Transverse colon (tissue), 4 donors: ENCODE measurements around the gene CNTFR. TPM values are rescaled to one million over a fixed set of nuclear protein-coding genes. Genes with fewer than 3 reads are reported as not detected.

Source experiments
- DNase-seq: peaks from one replicate; pipeline ENCODE4 v3.0.0-alpha.2; 2019
- H3K27ac ChIP-seq, 4 donors: fragments of 200-600 bp; sonication (generic); 2 replicates each; pipeline ENCODE4 v1.5.1; 2016 to 2018; ENCODE audit warnings: inconsistent platforms in 4 of 4
- H3K27me3 ChIP-seq: fragments of 200-600 bp; sonication (generic); 2 replicates; pipeline ENCODE4 v1.5.1; 2017; ENCODE audit warnings: inconsistent platforms
- H3K36me3 ChIP-seq, 4 donors: fragments of 200-600 bp; sonication (generic); 2 replicates each; pipeline ENCODE4 v1.5.1; 2017 to 2019; ENCODE audit warnings: inconsistent platforms in 4 of 4
- H3K4me1 ChIP-seq, 4 donors: fragments of 200-600 bp; sonication (generic); 2 replicates each; pipeline ENCODE4 v1.5.1; 2017 to 2020; ENCODE audit warnings: inconsistent platforms in 4 of 4
- H3K4me3 ChIP-seq, 4 donors: fragments of 200-600 bp; sonication (generic); 1 replicate in 1 of 4; 2 replicates in 3 of 4; pipeline versions ENCODE4 v1.5.1 to v1.6.1; 2017 to 2019; ENCODE audit warnings: inconsistent platforms in 4 of 4
- H3K9me3 ChIP-seq, 2 donors: fragments of 200-600 bp; sonication (generic); 2 replicates each; pipeline ENCODE4 v1.5.1; 2017 to 2019; ENCODE audit warnings: inconsistent platforms in 2 of 2
- EP300 ChIP-seq: sonication (generic); formaldehyde crosslinking; IDR thresholded peaks from one replicate; pipeline ENCODE4 v1.6.1; 2017; ENCODE audit warnings: antibody characterized with exemption, low read depth
- POLR2A ChIP-seq: fragments of 450-650 bp; IDR thresholded peaks from one replicate; pipeline ENCODE4 v1.6.1; 2016; ENCODE audit warnings: antibody characterized with exemption, mild to moderate bottlenecking, moderate library complexity
- POLR2AphosphoS5 ChIP-seq, 3 donors: sonication (generic); formaldehyde crosslinking; IDR thresholded peaks; one replicate each; pipeline ENCODE4 v1.6.1; 2016; ENCODE audit warnings: antibody characterized with exemption in 3 of 3
- WGBS, 2 donors: methylation state at CpG; one replicate each; pipeline ENCODE4 v1.1.5; 2018; ENCODE audit warnings: low coverage in 1 of 2; 5-methylcytosine and 5-hydroxymethylcytosine counted together
- in situ Hi-C, 4 donors: fragments of 200-750 bp; cut with MboI; loops; one replicate each; pipeline versions ENCODE4 v1.15.0 to v1.15.1; 2017; ENCODE audit warnings: low sequenced_read_pairs in 3 of 4, low pct_ligation_motif_present in 1 of 4, low pct_unique_long_range_greater_than_20kb in 1 of 4
- intact Hi-C: fragments of 100-400 bp; cut with DNase I; formaldehyde crosslinking; loops from one replicate; pipeline ENCODE4 v1.15.1; 2023; ENCODE audit warnings: low total_unique reads
- total RNA-seq, 4 donors: library from RNA; depleted of rRNA; stranded (reverse); fragments of >200 nt; gene quantifications; one replicate each; pipeline ENCODE4 v1.1.0, GENCODE V29; 2016
- TF ChIP-seq, protein P1 (sequence below), 5 experiments: fragments of 200-600 bp in 3 of 5; fragments of 450-650 bp in 2 of 5; sonication (generic) in 3 of 5; IDR thresholded peaks; 1 replicate in 2 of 5; 2 replicates in 3 of 5; pipeline ENCODE4 v1.5.1; 2016 to 2017; ENCODE audit warnings: antibody characterized with exemption in 5 of 5, inconsistent platforms in 3 of 5, mild to moderate bottlenecking in 2 of 5, moderate library complexity in 1 of 5

Gene CNTFR
- total RNA-seq, 4 donors from 2014 or later: 5.2 to 59.1 (median 6.8) TPM

DNA sequence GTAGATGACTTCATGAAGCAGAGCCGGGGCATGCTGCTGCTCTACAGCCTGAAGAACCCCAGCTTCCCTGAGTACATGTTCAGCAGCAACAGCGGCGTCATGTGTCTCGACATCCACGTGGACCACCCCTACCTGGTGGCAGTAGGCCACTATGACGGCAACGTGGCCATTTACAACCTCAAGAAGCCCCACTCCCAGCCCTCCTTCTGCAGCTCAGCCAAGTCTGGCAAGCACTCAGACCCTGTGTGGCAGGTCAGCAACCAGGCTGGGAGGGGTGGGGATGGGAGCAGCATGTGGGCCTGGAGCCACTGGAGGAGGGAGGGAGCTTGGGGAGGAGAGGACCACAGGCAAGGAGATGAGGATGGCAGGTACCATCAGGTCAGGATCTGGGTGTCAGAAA lies 82.9 kb downstream of the CNTFR start:
- no peak overlapping the region for H3K27ac ChIP-seq
- no peak overlapping the region for H3K4me3 ChIP-seq
- H3K9me3 ChIP-seq: no peaks in the 10 kb centered on the region
- DNase-seq: no peak
- no peaks in the 10 kb centered on the region for H3K36me3 ChIP-seq
- H3K27me3 ChIP-seq: no peaks in the 10 kb centered on the region
- intact Hi-C loops: loop anchor here (10.0 kb wide), 1 partner anchor 78 kb away; the partner anchor contains the start of gene CNTFR
- in situ Hi-C loops: no loop called here
- WGBS, 2 donors: 78% methylated on average over 7 of the region's 7 CpGs; no CpG with 5 or more reads in 1 of the 2 donors
- TF ChIP-seq POLR2AphosphoS5 (IDR thresholded peaks at IDR 0.05): no peak
- no peak for TF ChIP-seq POLR2A
- TF ChIP-seq, protein P1, sequence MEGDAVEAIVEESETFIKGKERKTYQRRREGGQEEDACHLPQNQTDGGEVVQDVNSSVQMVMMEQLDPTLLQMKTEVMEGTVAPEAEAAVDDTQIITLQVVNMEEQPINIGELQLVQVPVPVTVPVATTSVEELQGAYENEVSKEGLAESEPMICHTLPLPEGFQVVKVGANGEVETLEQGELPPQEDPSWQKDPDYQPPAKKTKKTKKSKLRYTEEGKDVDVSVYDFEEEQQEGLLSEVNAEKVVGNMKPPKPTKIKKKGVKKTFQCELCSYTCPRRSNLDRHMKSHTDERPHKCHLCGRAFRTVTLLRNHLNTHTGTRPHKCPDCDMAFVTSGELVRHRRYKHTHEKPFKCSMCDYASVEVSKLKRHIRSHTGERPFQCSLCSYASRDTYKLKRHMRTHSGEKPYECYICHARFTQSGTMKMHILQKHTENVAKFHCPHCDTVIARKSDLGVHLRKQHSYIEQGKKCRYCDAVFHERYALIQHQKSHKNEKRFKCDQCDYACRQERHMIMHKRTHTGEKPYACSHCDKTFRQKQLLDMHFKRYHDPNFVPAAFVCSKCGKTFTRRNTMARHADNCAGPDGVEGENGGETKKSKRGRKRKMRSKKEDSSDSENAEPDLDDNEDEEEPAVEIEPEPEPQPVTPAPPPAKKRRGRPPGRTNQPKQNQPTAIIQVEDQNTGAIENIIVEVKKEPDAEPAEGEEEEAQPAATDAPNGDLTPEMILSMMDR (IDR thresholded peaks at IDR 0.05): no peak
- TF ChIP-seq EP300: no peak
- H3K4me1 ChIP-seq: peaks cover 0 to 12% (median 6%) of the 10 kb centered on the region in 4 donors

DNA sequence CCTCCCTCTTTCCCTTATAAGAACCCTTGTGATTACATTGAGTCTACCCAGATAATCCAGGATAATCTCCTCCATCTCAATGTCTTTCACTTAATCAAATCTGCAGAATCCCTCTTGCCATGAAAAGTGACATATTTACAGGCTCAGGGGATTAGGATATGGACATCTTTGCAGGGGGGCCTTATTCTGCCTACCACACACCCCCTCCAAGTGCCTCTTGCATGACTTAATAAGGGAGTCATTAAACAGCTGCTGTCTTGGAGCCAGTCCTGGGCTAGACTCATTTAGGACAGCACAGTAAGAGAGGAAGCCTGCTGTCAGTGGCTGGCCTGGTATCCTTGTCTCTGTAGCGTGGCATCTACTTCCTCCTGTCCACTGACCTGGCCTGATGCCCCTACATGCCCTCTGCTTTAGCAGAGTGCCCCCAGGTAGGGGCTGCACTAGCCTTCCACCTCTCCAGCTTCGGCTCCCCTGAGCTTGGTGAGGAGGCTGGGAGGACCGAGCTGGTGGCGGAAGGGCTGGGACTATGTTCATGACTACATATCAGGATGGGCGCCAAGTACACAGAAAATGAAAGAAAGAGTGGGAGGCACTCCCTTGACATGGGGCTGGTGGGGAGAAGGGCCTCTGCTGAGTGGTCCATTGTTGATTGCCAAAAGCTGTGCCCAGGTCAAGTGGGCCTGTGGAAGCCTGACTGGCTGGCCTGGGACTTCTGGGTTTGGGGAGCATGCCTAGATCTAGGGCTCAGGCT lies 84.0 kb downstream of the CNTFR start:
- no peak for DNase-seq
- WGBS, 2 donors: 77 to 80% methylated on average over 4 to 5 of the region's 5 CpGs
- no peak for TF ChIP-seq POLR2A
- no peak for TF ChIP-seq POLR2AphosphoS5 (IDR thresholded peaks at IDR 0.05)
- TF ChIP-seq EP300: no peak
- TF ChIP-seq, protein P1 (IDR thresholded peaks at IDR 0.05): no peak
- no peaks in the 10 kb centered on the region for H3K9me3 ChIP-seq
- intact Hi-C loops: loop anchor here (10.0 kb wide), 1 partner anchor 79 kb away; the partner anchor contains the start of gene CNTFR
- no peak overlapping the region for H3K4me3 ChIP-seq
- H3K27me3 ChIP-seq: no peaks in the 10 kb centered on the region
- in situ Hi-C loops: no loop called here
- H3K27ac ChIP-seq: no peak overlapping the region
- H3K36me3 ChIP-seq: no peaks in the 10 kb centered on the region
- H3K4me1 ChIP-seq: peaks cover 0 to 11% (median 4%) of the 10 kb centered on the region in 4 donors

DNA sequence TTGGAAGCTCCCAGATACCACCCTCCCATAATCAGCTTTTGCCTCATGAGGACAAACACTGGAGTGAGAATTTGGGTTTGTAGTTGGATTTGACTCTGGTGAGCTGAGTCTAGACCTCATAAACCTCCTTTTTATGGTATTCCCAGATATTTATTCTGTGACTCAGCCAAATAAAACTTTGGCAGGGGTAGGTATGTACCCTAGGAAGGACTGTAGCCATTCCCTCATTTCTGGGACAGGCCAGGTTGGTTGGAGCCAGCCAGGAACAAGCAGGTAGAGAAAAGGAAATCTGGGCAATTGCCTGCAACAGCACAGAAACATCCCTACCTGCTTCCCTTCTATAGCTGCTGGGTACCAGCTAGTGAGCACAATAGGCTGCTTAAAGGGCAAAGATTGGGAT lies 86.1 kb downstream of the CNTFR start:
- Histone ChIP-seq H3K27ac (no peak overlapping the region), H3K4me1 (peaks cover 0 to 11% (median 4%) of the 10 kb centered on the region in 4 donors), H3K4me3 (no peak overlapping the region), H3K27me3 (no peaks in the 10 kb centered on the region), H3K9me3 (no peaks in the 10 kb centered on the region), H3K36me3 (no peaks in the 10 kb centered on the region)
- intact Hi-C loops (loop anchor here (5.0 to 10.0 kb wide), 2 partner anchors 81 to 101 kb away; partner anchors contain the start of gene CNTFR), in situ Hi-C loops (loop anchor here in 1 of 4 donors (5.0 kb wide), 1 partner anchor 66 kb away; no protein-coding TSS in a partner anchor)
- no peak for DNase-seq
- TF ChIP-seq POLR2A (no peak), POLR2AphosphoS5 (IDR thresholded peaks at IDR 0.05) (no peak), EP300 (no peak)
- TF ChIP-seq, protein P1 (IDR thresholded peaks at IDR 0.05): no peak

DNA sequence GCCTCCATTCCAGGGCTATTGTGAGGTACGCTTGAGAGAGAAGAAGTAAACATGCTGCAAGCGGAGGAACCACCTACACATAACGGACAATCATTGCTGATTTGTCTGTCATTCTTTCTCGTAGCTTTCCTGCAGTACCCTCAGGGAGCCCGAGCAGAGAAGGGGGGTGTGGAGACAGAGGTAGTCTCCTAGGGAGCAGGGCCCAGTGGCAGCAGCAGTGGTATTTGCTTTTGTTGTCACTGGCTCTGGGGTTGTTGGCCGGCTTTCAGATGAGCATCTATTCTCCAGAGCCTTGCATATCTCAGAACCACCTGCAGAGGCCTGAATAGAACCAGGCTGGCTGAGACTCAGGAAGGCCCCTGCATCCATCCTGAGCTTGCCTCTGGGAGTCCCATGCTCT lies 86.6 kb downstream of the CNTFR start:
- no peaks in the 10 kb centered on the region for H3K27me3 ChIP-seq
- in situ Hi-C loops (loop anchor here in 1 of 4 donors (5.0 kb wide), 1 partner anchor 66 kb away; no protein-coding TSS in a partner anchor), intact Hi-C loops (loop anchor here (5.0 to 10.0 kb wide), 2 partner anchors 82 to 101 kb away; partner anchors contain the start of gene CNTFR)
- H3K4me3 ChIP-seq: no peak overlapping the region
- no peaks in the 10 kb centered on the region for H3K36me3 ChIP-seq
- H3K9me3 ChIP-seq: no peaks in the 10 kb centered on the region
- H3K27ac ChIP-seq: no peak overlapping the region
- H3K4me1 ChIP-seq: peaks cover 0 to 11% (median 4%) of the 10 kb centered on the region in 4 donors
- no peak for DNase-seq
- WGBS, 2 donors: 79% methylated on average over 6 of the region's 6 CpGs; no CpG with 5 or more reads in 1 of the 2 donors
- no peak for TF ChIP-seq EP300
- TF ChIP-seq POLR2A: no peak
- no peak for TF ChIP-seq POLR2AphosphoS5 (IDR thresholded peaks at IDR 0.05)
- TF ChIP-seq, protein P1 (IDR thresholded peaks at IDR 0.05): no peak
